HUES48 (cell line): ENCODE measurements around the gene NNMT.
A peak's percentile ranks its signal among the peaks of the same experiment; 100 is the strongest.

Source experiments
- H3K27ac ChIP-seq: one replicate; pipeline ENCODE4 v1.7.0; 2013; ENCODE audit warnings: low read depth, low read length, inconsistent platforms
- H3K27me3 ChIP-seq: 2 replicates; pipeline ENCODE4 v1.6.1; 2013; ENCODE audit warnings: mild to moderate bottlenecking, low read length; ENCODE audit not compliant: control insufficient read depth, insufficient read depth
- H3K36me3 ChIP-seq: 2 replicates; pipeline ENCODE4 v1.6.1; 2013; ENCODE audit warnings: low read length; ENCODE audit not compliant: control insufficient read depth, insufficient read depth
- H3K4me1 ChIP-seq: 2 replicates; pipeline ENCODE4 v1.6.1; 2013; ENCODE audit warnings: mild to moderate bottlenecking, low read length; ENCODE audit not compliant: control insufficient read depth, insufficient read depth
- H3K4me3 ChIP-seq: 2 replicates; pipeline ENCODE4 v1.5.1; 2013; ENCODE audit warnings: mild to moderate bottlenecking, low read depth, low read length
- H3K9ac ChIP-seq: 2 replicates; pipeline ENCODE4 v1.6.1; 2013; ENCODE audit warnings: mild to moderate bottlenecking, low read depth, low read length, moderate library complexity
- H3K9me3 ChIP-seq: 2 replicates; pipeline ENCODE4 v1.6.1; 2013; ENCODE audit warnings: low read length; ENCODE audit not compliant: control insufficient read depth, insufficient read depth

NNMT gene

GRCh38 chr11:114311946-114312345 is 15.7 kb downstream of the NNMT start:
- Histone ChIP-seq H3K27ac (no peak overlapping the region), H3K36me3 (no peaks in the 10 kb centered on the region), H3K9ac (no peak overlapping the region), H3K4me3 (no peak overlapping the region), H3K4me1 (peaks cover 10% of the 10 kb centered on the region), H3K9me3 (no peaks in the 10 kb centered on the region), H3K27me3 (no peaks in the 10 kb centered on the region)

GRCh38 chr11:114314096-114314495 is 17.9 kb downstream of the NNMT start:
- Histone ChIP-seq H3K36me3 (no peaks in the 10 kb centered on the region), H3K9me3 (no peaks in the 10 kb centered on the region), H3K27ac (no peak overlapping the region), H3K27me3 (no peaks in the 10 kb centered on the region), H3K4me1 (peaks cover 26% of the 10 kb centered on the region), H3K4me3 (no peak overlapping the region), H3K9ac (no peak overlapping the region)

GRCh38 chr11:114315749-114316368 is 19.7 kb downstream of the NNMT start:
- H3K9ac ChIP-seq: no peak overlapping the region
- H3K27ac ChIP-seq: no peak overlapping the region
- H3K36me3 ChIP-seq: no peaks in the 10 kb centered on the region
- no peaks in the 10 kb centered on the region for H3K27me3 ChIP-seq
- no peak overlapping the region for H3K4me3 ChIP-seq
- H3K4me1 ChIP-seq: peaks cover 43% of the 10 kb centered on the region
- no peaks in the 10 kb centered on the region for H3K9me3 ChIP-seq

GRCh38 chr11:114316980-114317786 is 21.0 kb downstream of the NNMT start:
- Histone ChIP-seq H3K27ac (peak overlapping the region; percentile 72), H3K4me1 (peaks cover 46% of the 10 kb centered on the region), H3K9me3 (no peaks in the 10 kb centered on the region), H3K9ac (no peak overlapping the region), H3K27me3 (no peaks in the 10 kb centered on the region), H3K36me3 (no peaks in the 10 kb centered on the region), H3K4me3 (no peak overlapping the region)

GRCh38 chr11:114317787-114318137 is 21.6 kb downstream of the NNMT start:
- H3K27ac ChIP-seq: peak overlapping the region; percentile 72
- 0 out of 2 replicates have a peak overlapping the region, but pooled peaks have one; percentile 25 for H3K4me3 ChIP-seq
- H3K27me3 ChIP-seq: no peaks in the 10 kb centered on the region
- no peak overlapping the region for H3K9ac ChIP-seq
- H3K9me3 ChIP-seq: no peaks in the 10 kb centered on the region
- peaks cover 46% of the 10 kb centered on the region for H3K4me1 ChIP-seq
- no peaks in the 10 kb centered on the region for H3K36me3 ChIP-seq

GRCh38 chr11:114318361-114318760 is 22.2 kb downstream of the NNMT start:
- no peaks in the 10 kb centered on the region for H3K27me3 ChIP-seq
- H3K4me1 ChIP-seq: peaks cover 46% of the 10 kb centered on the region
- no peaks in the 10 kb centered on the region for H3K36me3 ChIP-seq
- H3K9me3 ChIP-seq: no peaks in the 10 kb centered on the region
- H3K4me3 ChIP-seq: 0 out of 2 replicates have a peak overlapping the region, but pooled peaks have one; percentile 25
- H3K27ac ChIP-seq: peak overlapping the region; percentile 72
- no peak overlapping the region for H3K9ac ChIP-seq

- Histone ChIP-seq H3K36me3 (no peaks in the 10 kb centered on the region), H3K27me3 (no peaks in the 10 kb centered on the region), H3K9ac (no peak overlapping the region), H3K4me3 (no peak overlapping the region), H3K4me1 (peaks cover 46% of the 10 kb centered on the region), H3K27ac (no peak overlapping the region), H3K9me3 (no peaks in the 10 kb centered on the region)
Measured at GRCh38 chr11:114319716-114320328, 23.6 kb downstream of the NNMT start.

GRCh38 chr11:114321621-114322257 is 25.5 kb downstream of the NNMT start:
- Histone ChIP-seq H3K27ac (no peak overlapping the region), H3K4me1 (peaks cover 36% of the 10 kb centered on the region), H3K27me3 (no peaks in the 10 kb centered on the region), H3K9ac (no peak overlapping the region), H3K36me3 (no peaks in the 10 kb centered on the region), H3K9me3 (no peaks in the 10 kb centered on the region), H3K4me3 (no peak overlapping the region)

GRCh38 chr11:114322934-114323333 is 26.7 kb downstream of the NNMT start:
- no peak overlapping the region for H3K27ac ChIP-seq
- H3K4me1 ChIP-seq: peaks cover 29% of the 10 kb centered on the region
- no peak overlapping the region for H3K4me3 ChIP-seq
- no peaks in the 10 kb centered on the region for H3K27me3 ChIP-seq
- H3K36me3 ChIP-seq: no peaks in the 10 kb centered on the region
- no peaks in the 10 kb centered on the region for H3K9me3 ChIP-seq
- no peak overlapping the region for H3K9ac ChIP-seq

- Histone ChIP-seq H3K36me3 (no peaks in the 10 kb centered on the region), H3K4me1 (0 out of 2 replicates have a peak, but pooled peaks cover under 1% of the 10 kb centered on the region), H3K27ac (no peak overlapping the region), H3K9me3 (no peaks in the 10 kb centered on the region), H3K9ac (no peak overlapping the region), H3K27me3 (no peaks in the 10 kb centered on the region), H3K4me3 (no peak overlapping the region)
Measured at GRCh38 chr11:114326151-114326550, 30.0 kb downstream of the NNMT start.

- no peaks in the 10 kb centered on the region for H3K27me3 ChIP-seq
- no peak overlapping the region for H3K27ac ChIP-seq
- H3K4me3 ChIP-seq: no peak overlapping the region
- H3K9me3 ChIP-seq: no peaks in the 10 kb centered on the region
- H3K4me1 ChIP-seq: no peaks in the 10 kb centered on the region
- H3K36me3 ChIP-seq: no peaks in the 10 kb centered on the region
- no peak overlapping the region for H3K9ac ChIP-seq
Measured at GRCh38 chr11:114326776-114327175, 30.6 kb downstream of the NNMT start.
